ENCODE results near the gene SLC13A3. TPM values are rescaled to one million over a fixed set of nuclear protein-coding genes. Genes with fewer than 3 reads are reported as not detected.

Gene SLC13A3
- total and polyA plus RNA-seq, 4 donors: 1.1 to 2.4 (median 2.0) TPM

- DNase-seq (peak in 2 of 3 donors; percentile 66 to 72), ATAC-seq (ENCODE audit: insufficient read depth, low FRiP score) (no peak)
- H3K4me3 ChIP-seq: peak overlapping the region; percentile 85
- H3K36me3 ChIP-seq (ENCODE audit: control insufficient read depth in 4 of 4, insufficient read depth in 4 of 4, low read length in 4 of 4): peaks cover 0 to 9% (median 3%) of the 10 kb centered on the region in 4 donors
- H3K9ac ChIP-seq (ENCODE audit: insufficient read depth in 1 of 2, low read length in 2 of 2): peak overlapping the region; percentile 91 to 97
- peaks cover 0 to 25% (median 2%) of the 10 kb centered on the region in 5 donors for H3K4me1 ChIP-seq (ENCODE audit: control insufficient read depth in 5 of 5, insufficient read depth in 5 of 5, low read length in 5 of 5)
- WGBS, 2 donors: 15 to 19% methylated on average over 20 of the region's 20 CpGs
- no peaks in the 10 kb centered on the region for H3K27me3 ChIP-seq (ENCODE audit: control insufficient read depth in 3 of 3, insufficient read depth in 3 of 3, low read length in 2 of 3)
- H3K27ac ChIP-seq (ENCODE audit: low read depth in 1 of 2, low read length in 1 of 2): peak overlapping the region; percentile 97
- no peaks in the 10 kb centered on the region for H3K9me3 ChIP-seq (ENCODE audit: control insufficient read depth in 4 of 4, insufficient read depth in 3 of 4, low read length in 3 of 4)
- TF ChIP-seq CTCF (IDR thresholded peaks at IDR 0.05; ENCODE audit: control extremely low read depth, extremely low read depth): no peak
Observed at GRCh38 chr20:46688151-46689081, 37.2 kb upstream of the SLC13A3 start.

- H3K9ac ChIP-seq (ENCODE audit: insufficient read depth in 1 of 2, low read length in 2 of 2): peak overlapping the region; percentile 38 to 56
Observed at GRCh38 chr20:46683939-46684750, 32.9 kb upstream of the SLC13A3 start.

GRCh38 chr20:46683668-46683938, 32.3 kb upstream of the SLC13A3 start:
- Histone ChIP-seq H3K27ac (ENCODE audit: low read depth in 1 of 2, low read length in 1 of 2) (no peak overlapping the region), H3K9ac (ENCODE audit: insufficient read depth in 1 of 2, low read length in 2 of 2) (peak overlapping the region in 1 of 2 donors; percentile 28), H3K27me3 (ENCODE audit: control insufficient read depth in 3 of 3, insufficient read depth in 3 of 3, low read length in 2 of 3) (no peaks in the 10 kb centered on the region), H3K4me3 (no peak overlapping the region), H3K4me1 (ENCODE audit: control insufficient read depth in 5 of 5, insufficient read depth in 5 of 5, low read length in 5 of 5) (peaks cover 6 to 30% (median 8%) of the 10 kb centered on the region in 5 donors), H3K36me3 (ENCODE audit: control insufficient read depth in 4 of 4, insufficient read depth in 4 of 4, low read length in 4 of 4) (peaks cover 3 to 9% (median 6%) of the 10 kb centered on the region in 4 donors), H3K9me3 (ENCODE audit: control insufficient read depth in 4 of 4, insufficient read depth in 3 of 4, low read length in 3 of 4) (no peaks in the 10 kb centered on the region)
- 51 to 73% methylated on average over 8 of the region's 8 CpGs for WGBS, 2 donors
- ATAC-seq (ENCODE audit: insufficient read depth, low FRiP score): no peak
- TF ChIP-seq CTCF (IDR thresholded peaks at IDR 0.05; ENCODE audit: control extremely low read depth, extremely low read depth): no peak
- DNase-seq: peak in 1 of 3 donors; percentile 44

More at GRCh38 chr20:46683939-46684750, 32.9 kb upstream of the SLC13A3 start:
- H3K27me3 ChIP-seq (ENCODE audit: control insufficient read depth in 3 of 3, insufficient read depth in 3 of 3, low read length in 2 of 3): no peaks in the 10 kb centered on the region
- H3K27ac ChIP-seq (ENCODE audit: low read depth in 1 of 2, low read length in 1 of 2): no peak overlapping the region
- 48 to 66% methylated on average over 23 of the region's 23 CpGs for WGBS, 2 donors
- H3K36me3 ChIP-seq (ENCODE audit: control insufficient read depth in 4 of 4, insufficient read depth in 4 of 4, low read length in 4 of 4): peaks cover 3 to 9% (median 6%) of the 10 kb centered on the region in 4 donors
- H3K4me1 ChIP-seq (ENCODE audit: control insufficient read depth in 5 of 5, insufficient read depth in 5 of 5, low read length in 5 of 5): peaks cover 6 to 30% (median 8%) of the 10 kb centered on the region in 5 donors
- TF ChIP-seq CTCF (IDR thresholded peaks at IDR 0.05; ENCODE audit: control extremely low read depth, extremely low read depth): no peak
- ATAC-seq (ENCODE audit: insufficient read depth, low FRiP score): peak; percentile 71
- H3K4me3 ChIP-seq: no peak overlapping the region
- no peaks in the 10 kb centered on the region for H3K9me3 ChIP-seq (ENCODE audit: control insufficient read depth in 4 of 4, insufficient read depth in 3 of 4, low read length in 3 of 4)
- DNase-seq: peak; percentile 80 to 86 (median 85)
